ENCODE measurements around the gene TRIM61.
"Not testable (repeated sequence)": the region's sequence is repeated elsewhere in the genome, so short reads cannot be mapped to it uniquely, and the experiment has no call there.

The TRIM61 gene

GRCh38 chr4:164977243-164978164, at the start of gene TRIM61:
Gene TRIM61, minus strand, starts transcription at chr4:164977657. Its CDS starts 7,655 bp downstream, at chr4:164970002.
- DNase-seq: peak; percentile 2

- DNase-seq: not testable (repeated sequence)
These were observed 48.3 kb upstream of the TRIM61 start for GRCh38 chr4:165025782-165026181.

DNA sequence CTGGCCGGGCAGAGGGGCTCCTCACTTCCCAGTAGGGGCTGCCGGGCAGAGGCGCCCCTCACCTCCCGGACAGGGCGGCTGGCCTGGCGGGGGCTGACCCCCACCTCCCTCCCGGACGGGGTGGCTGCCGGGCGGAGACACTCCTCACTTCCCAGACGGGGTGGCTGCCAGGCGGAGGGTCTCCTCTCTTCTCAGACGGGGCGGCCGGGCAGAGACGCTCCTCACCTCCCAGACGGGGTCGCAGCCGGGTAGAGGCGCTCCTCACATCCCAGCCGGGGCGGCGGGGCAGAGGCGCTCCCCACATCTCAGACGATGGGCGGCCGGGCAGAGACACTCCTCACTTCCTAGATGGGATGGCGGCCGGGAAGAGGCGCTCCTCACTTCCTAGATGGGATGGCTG, 42.5 kb upstream of the TRIM61 start:
- not testable (repeated sequence) for DNase-seq

GRCh38 chr4:165016971-165017370, 39.5 kb upstream of the TRIM61 start:
- no peak for DNase-seq

GRCh38 chr4:165013691-165014090, 36.2 kb upstream of the TRIM61 start:
- no peak for DNase-seq

GRCh38 chr4:165011403-165011802, 33.9 kb upstream of the TRIM61 start:
- no peak for DNase-seq

GRCh38 chr4:165010991-165011390, 33.5 kb upstream of the TRIM61 start:
- DNase-seq: peak; percentile 85

- DNase-seq: no peak
These were observed 33.0 kb upstream of the TRIM61 start for GRCh38 chr4:165010487-165010886.

DNA sequence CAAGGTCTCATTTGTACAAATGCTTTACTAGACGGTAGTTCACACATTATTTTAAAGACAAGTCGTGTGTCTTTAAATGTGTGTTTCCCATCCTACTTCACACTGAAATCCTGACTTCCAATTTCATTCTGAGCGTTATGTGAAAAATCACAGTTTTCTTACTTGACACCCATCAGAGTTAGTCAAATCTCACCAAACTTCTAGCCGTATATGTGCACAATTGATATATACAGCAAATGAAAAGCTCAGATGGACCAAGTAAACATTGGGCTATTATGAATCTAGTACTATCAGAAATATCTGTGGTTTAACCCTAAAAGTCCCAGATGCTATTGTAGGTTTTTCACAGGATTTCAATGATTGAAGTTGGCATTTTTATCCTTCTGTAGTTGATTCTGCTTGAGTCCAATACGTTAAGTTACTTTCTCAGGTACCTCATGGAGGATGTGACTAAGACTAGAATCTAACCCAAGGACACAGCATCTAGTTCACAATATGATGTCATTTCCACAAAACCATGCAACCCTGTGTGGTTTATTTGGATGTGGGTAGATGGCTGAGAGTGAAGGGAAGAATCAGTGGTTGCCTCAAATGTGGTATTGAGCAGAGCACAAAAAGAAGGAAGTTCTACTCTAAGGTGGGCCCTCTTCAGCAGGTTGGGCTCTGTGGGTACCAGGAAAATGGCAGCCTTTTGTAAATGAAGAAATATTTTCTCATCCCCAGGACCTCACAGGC, 32.2 kb upstream of the TRIM61 start:
- no peak for DNase-seq

DNA sequence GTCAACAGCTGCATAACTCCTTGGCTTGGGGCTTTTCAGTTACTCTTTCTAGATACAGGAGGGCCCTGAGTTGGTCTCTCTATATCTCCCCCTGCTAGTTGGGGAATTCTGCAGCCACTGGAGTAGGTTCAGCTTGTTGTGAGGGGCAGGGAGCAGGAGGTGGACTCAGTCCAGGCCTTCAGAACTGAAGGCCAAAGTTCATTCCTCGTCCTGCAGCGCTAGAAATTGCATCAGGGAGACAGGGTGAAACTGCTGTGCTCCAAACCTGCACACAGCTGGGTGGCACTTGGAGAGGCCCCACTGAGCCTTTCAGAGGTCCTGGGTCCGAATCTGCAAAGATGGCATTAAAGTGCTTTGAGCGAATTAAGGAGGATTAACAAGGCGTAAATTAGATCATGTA, 29.4 kb upstream of the TRIM61 start:
- DNase-seq: no peak

DNA sequence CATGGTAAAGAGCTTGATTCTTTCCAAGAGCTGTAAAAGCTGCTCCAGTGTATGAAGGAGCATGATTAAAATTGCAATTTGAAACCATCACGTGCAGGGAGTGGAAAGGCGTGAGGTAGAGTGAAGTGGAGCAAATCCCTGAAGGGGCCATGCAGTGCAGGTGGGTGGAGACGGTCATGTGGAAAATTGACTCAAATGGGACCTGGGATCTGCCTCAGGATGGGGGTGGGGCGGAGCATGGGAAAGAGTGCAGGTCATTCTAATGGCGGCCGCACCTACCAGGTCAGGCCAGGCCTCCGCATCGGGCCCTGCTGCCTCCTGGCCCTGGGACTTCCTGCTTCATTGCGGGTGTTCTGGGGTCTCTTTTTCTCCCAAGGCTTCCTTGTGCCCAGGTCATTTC, 29.0 kb upstream of the TRIM61 start:
- DNase-seq: no peak

DNA sequence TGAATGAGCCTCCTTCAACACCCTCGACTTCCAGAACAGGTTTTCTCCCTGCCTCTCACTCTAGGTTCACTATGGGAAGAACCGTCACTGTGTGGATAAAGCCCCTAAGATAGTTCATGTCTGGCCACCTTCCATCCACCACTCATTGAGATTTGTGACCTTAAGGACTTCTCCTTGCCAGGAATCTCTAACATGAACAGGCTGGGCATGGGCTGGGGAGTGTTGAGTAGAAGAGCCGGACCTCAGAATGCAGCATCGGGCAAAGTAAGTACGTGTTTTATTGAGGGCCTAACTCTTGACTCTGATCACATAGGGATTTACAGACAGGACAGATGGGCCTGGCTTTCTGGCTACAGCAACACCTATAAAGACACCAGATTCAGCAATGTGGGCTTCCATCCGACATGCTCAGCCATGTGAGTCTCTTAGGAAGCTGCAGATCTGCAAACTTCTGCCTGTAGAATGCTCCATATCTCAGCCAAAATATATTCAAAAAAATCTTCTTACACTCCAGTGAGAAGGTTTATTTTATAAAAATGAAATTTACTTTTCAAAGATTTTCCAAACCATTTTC, 28.0 kb upstream of the TRIM61 start:
- DNase-seq: no peak

GRCh38 chr4:165001957-165002356, 24.5 kb upstream of the TRIM61 start:
- not testable (repeated sequence) for DNase-seq

GRCh38 chr4:164998526-164999080, 21.1 kb upstream of the TRIM61 start:
- DNase-seq: not testable (repeated sequence)

DNA sequence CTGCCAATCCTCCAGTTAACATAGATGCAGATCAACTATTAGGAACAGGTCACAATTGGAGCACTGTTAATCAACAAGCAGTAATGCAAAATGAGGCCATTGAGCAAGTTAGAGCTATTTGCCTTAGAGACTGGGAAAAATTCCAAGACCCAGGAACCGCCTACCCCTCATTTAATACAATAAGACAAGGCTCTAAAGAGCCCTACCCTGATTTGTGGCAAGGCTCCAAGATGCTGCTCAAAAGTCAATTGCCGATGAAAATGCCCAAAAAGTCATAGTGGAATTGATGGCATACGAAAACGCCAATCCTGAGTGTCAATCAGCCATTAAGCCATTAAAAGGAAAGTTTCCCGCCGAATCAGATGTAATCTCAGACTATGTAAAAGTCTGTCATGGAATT, 20.5 kb upstream of the TRIM61 start:
- no peak for DNase-seq

DNA sequence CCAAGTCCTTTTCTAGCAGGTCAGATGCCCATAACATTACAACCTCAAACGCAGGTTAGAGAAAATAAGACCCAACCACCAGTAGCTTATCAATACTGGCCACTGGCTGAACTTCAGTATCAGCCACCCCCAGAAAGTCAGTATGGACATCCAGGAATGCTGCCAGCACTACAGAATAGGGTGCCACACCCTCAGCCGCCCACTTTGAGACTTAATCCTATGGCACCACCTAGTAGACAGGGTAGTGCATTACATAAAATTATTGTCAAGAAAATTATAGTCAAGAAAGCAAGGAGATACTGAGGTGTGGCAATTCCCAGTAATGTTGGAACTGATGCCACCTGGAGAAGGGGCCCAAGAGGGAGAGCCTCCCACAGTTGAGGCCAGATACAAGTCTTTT, 19.9 kb upstream of the TRIM61 start:
- no peak for DNase-seq

- DNase-seq: not testable (repeated sequence)
These were observed 18.7 kb upstream of the TRIM61 start for GRCh38 chr4:164996123-164996522.

DNA sequence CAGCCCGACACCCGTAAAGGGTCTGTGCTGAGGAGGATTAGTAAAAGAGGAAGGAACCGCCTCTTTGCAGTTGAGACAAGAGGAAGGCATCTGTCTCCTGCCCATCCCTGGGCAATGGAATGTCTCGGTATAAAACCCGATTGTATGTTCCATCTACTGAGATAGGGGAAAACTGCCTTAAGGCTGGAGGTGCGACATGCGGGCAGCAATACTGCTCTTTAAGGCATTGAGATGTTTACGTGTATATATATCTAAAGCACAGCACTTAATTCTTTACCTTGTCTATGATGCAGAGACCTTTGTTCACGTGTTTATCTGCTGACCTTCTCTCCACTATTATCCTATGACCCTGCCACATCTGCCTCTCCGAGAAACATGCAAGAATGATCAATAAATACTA, 13.3 kb upstream of the TRIM61 start:
- DNase-seq: not testable (repeated sequence)

GRCh38 chr4:164989471-164989870, 12.0 kb upstream of the TRIM61 start:
- no peak for DNase-seq

DNA sequence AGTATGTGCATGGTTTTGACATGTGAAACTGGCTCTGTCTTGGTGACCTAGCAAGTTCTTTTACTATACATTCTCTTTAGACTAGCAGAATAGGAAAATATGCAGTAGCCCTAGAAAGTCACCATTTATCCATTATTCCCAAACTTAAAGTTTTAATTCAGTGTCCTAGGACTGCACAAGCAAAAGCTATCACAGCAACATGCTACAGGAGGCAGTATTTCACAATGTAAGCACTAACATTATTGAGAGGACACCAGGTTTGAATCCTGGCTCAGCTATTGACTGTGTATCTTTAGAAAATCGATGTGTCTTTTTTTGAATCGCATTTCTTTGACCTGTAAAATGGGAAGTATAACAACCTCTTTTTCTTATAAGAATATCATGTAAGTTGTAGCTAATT, 5.5 kb downstream of the TRIM61 start:
- DNase-seq: not testable (repeated sequence)

- DNase-seq: no peak
These were observed 17.6 kb downstream of the TRIM61 start for GRCh38 chr4:164959896-164960295.

- DNase-seq: not testable (repeated sequence)
These were observed 18.0 kb downstream of the TRIM61 start for GRCh38 chr4:164959421-164959820.
